Umbilical cord (tissue), 2 donors: ENCODE measurements around the gene LSP1. TPM values are rescaled to one million over a fixed set of nuclear protein-coding genes. Genes with fewer than 3 reads are reported as not detected.

ENCODE experiments used
- DNase-seq: peaks from one replicate; pipeline ENCODE4 v3.0.0-alpha.2; 2015; ENCODE audit warnings: low spot score
- total RNA-seq: library from RNA; depleted of rRNA; stranded (reverse); fragments of >200 nt; gene quantifications from one replicate; pipeline ENCODE4 v1.2.3, GENCODE V29; 2014; ENCODE audit warnings: low replicate concordance; ENCODE audit not compliant: insufficient read depth

The LSP1 gene
- total RNA-seq, 1 donor from 2014 or later = 85.5 TPM

DNA sequence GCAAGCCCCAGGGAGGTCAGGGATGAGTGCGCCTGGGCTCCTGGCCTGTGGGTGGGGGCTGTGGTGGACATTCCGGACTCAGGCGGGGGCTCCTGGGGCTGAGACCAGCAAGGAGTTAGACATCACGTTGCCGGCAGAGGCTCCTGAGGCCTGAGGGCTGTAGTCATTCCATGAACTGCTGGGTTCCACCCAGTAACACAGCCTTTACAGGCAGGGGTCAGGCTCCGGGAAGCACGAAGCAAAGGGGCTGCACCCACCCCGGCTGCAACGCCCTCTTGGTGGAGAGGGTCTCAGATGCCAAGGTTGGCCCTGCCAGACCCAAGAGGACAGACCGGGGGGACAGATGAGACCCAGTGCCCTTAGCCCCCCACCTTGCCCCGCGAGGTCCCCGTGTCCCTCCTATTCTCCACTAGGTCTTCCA is 75.6 kb downstream of the LSP1 start:
- DNase-seq = no peak

DNA sequence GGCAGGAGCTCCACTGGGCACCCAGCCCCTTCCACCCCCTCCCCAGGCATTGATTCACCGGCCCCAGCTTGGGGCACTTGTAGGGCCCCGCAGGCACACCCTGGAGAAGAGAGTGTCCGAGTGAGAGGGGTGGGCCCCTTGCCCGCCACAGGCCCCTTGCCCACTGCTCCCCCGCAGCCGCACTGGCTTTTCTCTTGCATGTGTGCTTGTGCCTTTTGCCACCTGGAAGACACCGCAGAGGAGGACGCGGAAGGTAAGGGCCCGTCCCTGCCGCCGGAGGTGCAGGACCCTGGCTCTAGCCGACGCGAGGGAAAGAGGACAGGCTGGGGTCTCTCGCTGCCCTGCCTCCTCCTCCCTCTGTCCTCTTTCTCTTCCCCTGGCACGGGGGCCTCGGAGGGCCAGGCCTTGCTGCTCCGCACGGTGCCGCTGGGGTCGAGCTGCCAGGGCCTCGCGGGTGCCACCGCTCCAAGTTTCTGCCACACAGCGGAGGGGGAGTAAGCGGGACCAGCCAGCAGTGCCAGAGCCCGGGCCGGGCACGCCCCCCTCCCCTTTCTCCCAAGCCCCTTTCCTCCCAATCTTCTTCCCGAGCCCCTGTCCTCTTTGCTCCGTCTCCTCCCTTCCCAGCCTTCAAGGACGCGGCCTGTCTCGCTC is 76.1 kb downstream of the LSP1 start:
- no peak for DNase-seq

DNA sequence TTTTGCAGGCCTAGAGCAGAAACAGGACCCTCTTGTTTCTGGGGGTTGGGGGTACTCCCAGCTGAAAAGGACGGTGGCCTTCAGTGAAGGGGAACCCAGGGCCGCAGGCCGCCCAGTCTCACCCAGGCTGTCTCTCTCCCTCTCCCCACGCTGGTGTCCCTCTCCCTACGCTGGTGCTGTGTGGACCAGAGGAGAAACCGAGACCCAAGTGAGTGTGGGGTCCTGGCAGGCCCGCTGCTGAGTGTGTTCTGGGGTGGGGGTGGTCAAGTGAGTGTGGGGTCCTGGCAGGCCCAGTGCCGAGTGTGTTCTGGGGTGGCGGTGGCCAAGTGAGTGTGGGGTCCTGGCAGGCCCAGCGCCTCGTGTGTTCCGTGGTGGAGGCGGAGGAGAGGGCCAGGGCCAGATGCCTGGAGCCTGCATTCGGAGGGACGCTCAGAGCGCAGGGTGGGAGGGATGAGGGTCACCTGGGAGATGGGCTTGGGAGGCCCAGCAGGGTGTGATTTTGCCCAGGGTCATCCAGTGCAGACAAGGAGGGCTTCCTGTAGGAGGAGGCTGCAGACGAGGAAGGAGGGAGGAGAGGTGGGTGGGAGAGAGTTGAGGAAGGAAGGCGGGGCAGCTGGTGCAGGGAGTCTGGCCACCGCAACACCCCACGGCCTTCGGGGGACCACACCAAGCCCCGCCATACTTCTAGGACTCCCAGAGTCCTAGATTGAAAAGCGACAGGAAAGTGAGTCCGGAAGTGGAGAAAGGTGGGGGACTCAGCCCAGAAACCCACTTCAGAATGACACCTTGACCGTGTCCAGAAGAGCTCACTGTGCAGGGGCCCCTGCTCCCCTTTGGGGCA is 77.0 kb downstream of the LSP1 start:
- DNase-seq = no peak

DNA sequence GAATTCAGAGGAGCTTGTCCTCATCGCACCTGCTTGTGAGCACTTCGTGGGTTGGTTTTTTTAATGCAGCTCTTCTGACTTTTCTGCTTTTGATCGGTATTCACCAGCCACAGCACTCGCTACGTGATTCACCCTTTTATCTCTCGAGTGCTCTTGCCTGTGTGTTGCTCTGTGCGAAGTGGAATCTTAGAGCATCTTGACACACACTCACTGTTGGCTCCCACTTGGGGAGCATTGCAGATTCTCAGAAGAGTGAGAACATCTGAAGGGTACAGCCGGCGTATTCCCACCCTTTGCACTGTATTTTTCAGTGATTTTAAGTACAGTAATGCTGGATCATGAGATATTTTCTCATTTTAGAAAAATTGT is 77.6 kb downstream of the LSP1 start:
- peak; percentile 90 for DNase-seq

DNA sequence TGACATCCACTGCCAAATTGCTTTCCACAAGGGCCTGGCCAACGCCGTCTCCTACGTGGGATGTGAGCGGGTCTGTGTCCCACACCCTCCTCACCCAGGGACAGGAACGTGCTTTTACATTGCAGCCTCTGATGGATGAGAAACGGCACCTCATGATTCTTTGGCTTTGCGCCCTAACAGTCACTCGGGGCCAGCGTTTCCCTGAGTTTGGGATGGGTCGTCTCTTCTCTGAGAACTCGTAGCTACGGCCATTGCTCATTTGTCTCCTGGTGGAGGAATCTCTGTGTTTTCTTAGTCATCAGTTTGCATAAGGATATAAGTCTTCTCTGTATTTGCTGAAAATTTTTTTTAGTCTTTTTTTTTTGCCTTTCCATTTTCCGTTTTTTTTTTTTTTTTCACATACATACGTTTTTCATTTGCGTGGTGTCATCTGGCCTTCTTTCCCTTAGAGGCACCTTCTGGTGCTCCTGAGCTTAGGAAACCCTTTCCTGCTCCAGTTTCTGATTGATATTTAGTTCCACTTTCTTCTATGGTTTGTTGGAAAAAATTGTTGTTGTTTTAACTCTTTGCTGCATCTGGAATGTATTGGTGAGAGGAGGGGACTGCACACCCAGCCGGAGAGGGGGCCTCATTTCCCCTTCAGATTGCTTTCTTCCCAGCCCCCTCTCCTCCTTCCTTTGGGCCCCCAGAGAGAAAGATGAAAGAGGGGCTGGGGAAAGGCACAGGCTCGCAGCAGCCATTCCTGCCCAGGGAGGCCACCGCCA is 78.6 kb downstream of the LSP1 start:
- peak; percentile 82 for DNase-seq

DNA sequence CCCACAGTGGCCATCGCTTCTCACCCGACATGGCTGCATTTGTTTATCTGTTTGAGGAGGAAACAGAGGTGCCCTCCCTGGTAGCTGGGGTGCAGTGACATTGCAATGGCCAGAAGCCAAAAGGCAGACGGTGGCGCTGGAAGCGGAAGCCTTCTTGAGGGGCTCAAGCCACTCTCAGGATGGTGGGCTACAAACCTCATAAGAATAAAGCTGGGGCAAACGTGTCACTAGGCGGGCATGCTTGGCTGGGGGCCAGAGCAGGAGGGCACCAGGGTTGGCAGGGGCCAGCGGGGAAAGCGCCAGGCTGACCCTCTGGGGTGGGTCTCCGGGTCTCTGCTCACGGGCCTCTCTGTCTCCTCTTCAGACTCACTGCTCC is 79.2 kb downstream of the LSP1 start:
- no peak for DNase-seq

DNA sequence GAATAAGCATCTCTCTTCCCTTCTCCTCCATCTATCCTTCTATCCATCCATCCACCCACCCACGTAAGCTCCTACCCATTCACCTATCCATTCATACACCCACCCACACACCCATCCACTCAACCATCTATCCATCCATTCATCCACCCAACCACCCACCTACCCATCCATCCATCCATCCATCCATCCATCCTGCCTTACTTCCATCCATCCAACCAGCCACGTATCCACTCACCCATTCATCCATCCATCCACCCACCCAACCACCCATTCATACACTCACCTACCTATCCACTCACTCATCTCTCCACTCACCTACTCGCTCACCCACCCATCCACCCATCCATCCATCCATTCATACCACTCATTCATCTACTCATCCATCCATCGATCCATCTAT is 79.8 kb downstream of the LSP1 start:
- no peak for DNase-seq

DNA sequence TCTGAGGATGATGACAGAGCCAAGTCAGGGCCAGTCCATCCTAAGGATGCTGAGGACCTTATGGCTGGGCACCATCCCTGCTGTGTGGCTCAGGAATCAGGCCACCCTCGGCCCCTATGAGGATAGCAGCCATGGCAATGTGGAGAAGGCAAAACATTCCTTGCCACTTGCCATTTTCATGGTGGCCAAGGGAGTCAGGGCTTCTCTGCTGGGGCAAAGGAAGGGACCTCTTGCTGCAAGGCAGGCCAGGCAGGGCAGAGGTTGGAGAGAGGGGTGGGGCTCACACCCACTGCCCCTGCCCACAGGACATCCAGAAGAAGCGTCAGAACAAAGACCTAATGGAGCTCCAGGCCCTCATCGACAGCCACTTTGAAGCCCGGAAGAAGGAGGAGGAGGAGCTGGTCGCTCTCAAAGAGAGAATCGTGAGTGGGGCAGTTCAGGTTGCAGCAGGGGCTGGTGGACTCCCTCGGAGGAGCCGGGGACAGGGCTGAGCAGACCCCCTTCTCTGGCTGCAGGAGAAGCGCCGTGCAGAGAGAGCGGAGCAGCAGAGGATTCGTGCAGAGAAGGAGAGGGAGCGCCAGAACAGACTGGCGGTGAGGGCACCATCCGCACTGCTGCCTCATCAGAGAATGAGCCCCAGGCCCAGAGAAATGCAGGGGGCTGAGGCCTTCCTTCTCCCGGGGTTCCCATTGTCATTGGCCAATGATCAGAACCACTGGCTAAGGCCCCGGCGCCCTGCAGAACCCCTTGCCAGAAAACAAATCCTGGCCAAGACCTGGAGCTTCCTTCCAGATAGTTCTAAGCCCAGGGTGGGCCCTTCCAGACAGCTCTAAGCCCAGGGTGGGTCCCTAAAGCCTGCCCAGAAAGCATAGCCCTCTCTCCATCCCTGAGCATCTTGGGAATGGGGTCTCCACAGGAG is 80.8 kb downstream of the LSP1 start:
- peak; percentile 56 for DNase-seq

DNA sequence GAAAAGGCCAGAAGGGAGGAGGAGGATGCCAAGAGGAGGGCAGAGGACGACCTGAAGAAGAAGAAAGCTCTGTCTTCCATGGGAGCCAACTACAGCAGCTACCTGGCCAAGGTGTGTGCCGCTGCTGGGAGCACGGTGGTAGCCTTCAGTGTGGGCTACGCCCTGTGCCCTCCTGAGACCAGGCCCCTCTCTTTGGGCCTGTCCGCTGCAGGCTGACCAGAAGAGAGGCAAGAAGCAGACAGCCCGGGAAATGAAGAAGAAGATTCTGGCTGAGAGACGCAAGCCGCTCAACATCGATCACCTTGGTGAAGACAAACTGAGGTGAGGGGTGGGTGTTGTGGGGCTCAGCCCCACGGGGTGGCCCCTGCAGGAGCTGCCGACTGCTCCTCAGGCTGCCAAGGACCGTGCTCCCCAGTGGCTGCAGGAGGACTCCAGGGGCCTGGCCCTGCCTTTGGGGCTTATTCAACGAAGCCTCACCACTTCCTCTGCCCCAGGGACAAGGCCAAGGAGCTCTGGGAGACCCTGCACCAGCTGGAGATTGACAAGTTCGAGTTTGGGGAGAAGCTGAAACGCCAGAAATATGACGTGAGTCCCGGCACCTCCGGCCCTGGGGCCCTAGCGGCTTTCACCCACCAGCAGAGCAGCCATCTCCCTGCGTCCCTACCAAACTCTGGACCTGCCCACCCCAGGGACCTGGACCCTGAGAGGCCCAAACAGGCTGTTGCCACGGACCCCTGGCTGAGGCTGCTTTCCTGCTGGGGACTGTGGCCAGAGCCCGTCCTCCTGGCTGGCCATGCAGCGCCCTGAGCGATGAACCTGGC is 81.7 kb downstream of the LSP1 start:
- DNase-seq = no peak

DNA sequence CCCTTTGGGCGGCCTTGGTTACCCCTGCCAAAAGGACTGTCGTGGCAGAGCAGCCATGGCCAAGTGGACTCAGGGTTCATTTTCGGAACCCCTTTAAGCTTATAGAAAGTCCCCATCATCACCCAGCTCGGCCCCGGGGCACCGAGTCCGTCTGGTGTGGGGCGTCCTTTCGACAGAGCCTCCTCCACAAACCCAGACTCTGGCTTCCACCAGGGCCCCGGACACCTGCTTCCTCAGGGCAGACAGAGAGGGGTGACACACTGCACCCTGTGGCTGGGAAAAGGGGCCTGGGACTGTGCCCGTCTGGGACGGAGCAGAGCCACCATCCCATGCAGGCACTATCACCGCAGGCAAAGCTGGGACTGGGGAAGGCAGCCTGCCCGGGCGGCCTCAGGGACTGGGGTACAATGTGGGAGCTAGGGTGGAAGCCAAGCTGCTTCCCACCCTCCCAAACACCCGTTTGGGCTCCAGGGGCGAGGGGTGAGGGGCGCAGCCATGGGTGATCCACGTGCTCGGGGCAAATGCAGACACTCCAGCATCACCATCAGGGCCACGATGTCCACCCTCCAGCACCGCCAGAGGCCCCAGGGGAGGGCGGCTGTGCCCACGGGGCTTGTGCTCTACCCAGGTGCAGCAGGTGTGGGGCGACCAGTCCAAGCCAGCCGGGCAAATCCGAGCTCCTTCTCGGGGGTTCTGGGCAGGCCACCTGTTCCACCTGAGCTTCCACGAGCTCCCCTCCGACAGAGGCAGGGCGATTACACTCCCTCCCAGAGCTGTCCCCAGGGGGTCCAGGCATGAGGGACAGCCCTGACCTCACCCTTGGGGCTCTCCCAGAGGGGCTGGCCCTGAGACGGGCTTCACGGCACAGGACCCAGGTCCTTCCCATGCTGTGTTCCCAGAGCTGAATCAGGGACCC is 82.5 kb downstream of the LSP1 start:
- no peak for DNase-seq

DNA sequence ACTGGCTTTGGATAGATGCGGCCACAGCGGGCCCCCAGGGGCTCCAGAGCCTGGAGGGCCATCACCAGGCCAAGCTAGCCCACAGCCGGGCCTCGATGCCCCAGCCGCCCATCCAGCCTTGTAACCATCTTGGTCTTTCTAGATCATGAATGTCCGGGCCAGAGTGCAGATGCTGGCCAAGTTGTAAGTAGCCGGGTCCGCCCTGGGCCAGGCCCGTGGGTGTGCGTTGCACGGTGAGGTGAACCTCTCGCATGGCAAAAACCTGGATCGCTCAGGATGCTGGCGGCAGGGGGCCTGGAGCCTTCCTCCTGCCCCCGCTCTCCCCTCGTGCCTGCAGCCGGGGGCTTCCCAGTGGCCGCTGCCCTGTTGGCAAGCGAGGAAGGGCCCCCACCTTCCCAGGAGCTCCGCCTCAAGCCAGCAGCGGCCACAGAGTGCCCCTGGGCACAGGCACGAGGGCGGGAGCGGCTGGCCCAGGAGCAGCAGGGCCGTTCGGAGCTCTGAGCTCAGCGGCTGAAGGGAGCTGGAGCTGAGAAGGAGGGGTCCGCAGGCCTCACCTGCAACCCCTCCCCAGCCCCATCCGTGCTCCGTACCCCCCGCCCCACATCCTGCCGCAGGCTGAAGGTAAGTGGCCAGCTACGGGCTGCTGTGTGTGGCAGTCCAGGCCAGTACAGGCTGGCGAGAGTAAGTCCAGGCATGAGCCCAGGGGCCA is 83.3 kb downstream of the LSP1 start:
- no peak for DNase-seq

DNA sequence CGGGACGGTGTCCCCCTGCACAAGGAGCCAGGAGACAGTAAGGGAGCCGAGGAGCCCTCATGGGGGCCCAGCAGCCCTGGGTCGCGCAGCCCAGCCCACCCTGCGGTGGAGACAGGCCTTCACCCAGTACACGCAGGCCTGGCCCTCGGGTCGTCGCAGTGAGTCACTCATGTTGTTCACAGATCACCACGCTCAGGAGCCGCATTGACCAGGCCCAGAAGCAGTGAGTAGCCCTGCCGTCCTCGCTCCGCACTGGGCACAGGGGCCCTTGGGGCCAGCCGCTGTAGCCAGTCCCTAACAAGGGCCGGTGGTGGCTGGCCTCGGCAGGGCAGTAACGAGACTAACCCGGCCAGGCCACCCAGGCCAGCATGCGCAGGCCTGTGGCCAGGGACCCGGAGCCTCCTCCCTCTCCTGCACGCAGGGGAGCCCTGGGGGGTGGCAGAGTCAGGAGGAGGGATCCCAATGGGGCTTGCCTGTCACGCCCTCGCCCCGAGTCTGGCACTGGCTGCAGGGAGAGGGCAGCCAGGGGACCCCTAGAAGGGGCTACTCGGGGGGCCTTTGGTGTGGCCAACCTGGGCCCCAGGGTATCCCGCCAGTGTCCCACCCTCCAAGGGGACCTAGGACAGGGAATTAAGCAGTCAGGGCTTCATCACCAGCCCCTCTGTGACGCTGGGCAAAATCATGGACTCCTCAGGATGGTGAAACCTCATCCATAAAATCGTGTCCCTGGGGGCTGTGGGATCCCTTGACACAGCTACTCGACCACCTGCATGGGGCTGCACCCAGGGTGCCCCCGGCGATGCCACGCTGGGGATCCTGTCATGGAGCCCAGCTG is 84.1 kb downstream of the LSP1 start:
- no peak for DNase-seq

DNA sequence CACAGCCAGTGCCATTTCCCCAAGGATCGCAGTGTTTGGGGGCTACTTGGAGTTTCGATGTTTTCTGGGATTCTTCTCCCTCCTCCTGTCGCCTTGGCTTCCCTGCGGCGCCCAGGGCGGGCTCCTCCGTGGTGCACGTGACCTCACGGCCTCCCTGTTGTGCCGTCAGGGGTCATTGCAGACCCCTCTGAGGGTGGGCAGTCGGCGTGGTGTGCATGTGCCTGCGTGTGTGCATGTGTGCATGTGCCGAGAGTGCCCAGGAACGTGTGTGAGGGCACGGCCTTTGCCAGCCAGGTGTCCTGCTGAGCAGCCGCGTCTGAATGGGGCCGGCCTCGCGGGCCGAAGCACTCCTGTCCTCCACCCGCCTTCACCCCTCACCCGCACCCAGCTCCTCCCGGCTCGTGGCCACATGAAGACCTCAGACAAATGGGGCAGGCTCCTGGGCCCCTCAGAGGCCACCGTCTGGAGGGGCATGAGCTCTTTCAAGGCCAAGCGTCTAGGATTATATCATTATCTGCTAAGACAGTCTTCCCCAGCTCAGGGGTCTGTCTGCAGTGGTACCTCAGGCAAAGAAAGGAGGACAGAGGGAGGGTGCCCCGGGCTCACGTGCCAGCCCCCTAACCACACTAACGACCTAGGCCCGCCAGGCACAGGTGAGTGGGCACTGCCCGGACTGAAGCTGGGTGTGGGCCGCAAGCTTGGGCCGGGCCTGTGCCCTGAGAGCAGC is 84.9 kb downstream of the LSP1 start:
- DNase-seq = peak; percentile 74

DNA sequence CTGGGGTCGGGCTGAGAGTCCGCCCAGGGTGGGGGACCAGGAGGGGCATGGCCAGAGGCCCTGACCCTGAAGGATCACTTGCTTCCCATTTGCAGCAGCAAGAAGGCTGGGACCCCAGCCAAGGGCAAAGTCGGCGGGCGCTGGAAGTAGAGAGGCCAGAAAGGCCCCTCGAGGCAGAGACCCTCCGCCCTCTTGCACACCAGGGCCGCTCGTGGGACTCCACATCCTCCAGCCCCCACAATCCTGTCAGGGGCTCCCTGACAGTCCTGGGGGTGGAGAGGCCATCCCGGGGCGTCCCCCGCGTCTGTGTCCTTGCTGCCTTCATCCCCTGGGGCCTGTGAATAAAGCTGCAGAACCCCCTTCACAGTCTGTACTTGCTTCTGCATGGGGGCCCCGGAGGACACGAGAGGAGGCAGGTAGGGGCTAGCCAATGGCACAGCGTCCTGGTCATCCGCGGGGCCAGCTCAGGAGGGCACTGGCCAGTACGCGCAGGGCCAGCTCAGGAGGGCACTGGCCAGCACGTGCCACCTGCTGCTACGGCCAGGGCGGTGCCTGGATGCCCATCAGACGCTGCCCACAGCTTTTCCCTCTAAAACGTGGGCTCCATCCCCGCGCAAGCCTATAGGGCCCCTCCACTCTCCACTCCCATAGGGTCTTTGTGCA is 85.6 kb downstream of the LSP1 start:
- DNase-seq = peak; percentile 20

DNA sequence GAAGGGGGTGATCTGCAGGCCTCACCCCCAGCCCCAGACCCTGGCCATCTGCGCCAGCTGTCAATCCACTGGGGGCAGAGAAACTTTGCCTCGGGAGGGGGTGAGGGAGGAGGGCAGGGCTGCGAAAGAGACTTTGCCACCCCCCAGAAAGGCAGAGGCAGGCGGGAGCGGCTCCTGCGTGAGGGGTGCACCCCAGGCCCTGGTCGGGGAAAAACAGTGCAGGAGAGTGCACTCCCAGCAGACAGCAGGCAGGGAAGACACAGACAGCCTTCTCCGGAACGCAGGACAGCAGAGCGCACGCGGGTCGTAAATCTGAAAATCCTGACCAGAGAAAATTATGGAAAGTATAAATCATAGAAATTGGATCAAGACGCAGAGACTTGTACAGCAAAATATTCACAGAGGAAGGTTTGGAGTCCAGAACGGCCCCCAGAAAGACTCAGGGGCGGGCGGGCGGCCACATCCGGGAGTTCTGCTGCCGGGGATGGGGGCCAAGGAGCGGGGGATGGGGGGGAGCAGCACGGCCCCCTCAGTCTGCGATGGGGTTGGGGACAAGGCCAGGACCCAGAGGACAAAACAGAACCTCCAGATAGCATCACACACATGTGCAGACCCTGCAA is 86.2 kb downstream of the LSP1 start:
- DNase-seq = peak; percentile 84

DNA sequence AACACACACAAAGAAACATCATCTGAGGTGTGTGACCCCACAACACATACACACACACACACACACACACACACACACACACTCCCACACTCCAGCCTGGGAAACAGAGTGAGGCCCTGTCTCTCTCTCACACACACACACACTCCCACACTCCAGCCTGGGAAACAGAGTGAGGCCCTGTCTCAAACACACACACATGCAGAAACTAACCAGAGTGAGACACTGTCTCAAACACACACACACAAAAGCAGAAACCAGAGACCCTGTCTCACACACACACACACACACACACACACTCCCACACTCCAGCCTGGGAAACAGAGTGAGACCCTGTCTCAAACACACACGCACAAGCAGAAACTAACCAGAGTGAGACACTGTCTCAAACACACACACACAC is 86.9 kb downstream of the LSP1 start:
- DNase-seq = peak; percentile 43
